ENCODE results near the gene NRSN1.

DNA sequence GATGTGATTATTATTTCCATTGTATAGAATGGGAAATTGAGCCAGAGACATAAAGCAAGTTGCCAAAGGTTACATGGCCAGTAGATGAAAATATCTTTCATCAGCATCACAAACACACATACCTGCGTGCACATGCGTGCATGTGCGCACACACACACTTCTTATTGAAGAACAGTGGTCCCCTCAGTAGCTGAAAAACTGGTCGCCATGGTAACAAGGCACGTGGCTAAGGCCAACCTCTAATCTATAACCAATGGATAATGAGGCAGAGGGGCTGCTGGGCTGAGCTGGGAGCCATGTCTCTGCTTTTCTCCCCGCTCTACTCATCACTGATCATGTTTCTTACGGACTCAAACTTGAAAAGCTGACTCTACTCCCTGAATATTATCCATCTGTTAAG lies 60.3 kb downstream of the NRSN1 start:
- TF ChIP-seq, protein P1, sequence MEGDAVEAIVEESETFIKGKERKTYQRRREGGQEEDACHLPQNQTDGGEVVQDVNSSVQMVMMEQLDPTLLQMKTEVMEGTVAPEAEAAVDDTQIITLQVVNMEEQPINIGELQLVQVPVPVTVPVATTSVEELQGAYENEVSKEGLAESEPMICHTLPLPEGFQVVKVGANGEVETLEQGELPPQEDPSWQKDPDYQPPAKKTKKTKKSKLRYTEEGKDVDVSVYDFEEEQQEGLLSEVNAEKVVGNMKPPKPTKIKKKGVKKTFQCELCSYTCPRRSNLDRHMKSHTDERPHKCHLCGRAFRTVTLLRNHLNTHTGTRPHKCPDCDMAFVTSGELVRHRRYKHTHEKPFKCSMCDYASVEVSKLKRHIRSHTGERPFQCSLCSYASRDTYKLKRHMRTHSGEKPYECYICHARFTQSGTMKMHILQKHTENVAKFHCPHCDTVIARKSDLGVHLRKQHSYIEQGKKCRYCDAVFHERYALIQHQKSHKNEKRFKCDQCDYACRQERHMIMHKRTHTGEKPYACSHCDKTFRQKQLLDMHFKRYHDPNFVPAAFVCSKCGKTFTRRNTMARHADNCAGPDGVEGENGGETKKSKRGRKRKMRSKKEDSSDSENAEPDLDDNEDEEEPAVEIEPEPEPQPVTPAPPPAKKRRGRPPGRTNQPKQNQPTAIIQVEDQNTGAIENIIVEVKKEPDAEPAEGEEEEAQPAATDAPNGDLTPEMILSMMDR (tag by site-specific recombination; IDR thresholded peaks at IDR 0.05): no peak
- TF ChIP-seq, protein P2, sequence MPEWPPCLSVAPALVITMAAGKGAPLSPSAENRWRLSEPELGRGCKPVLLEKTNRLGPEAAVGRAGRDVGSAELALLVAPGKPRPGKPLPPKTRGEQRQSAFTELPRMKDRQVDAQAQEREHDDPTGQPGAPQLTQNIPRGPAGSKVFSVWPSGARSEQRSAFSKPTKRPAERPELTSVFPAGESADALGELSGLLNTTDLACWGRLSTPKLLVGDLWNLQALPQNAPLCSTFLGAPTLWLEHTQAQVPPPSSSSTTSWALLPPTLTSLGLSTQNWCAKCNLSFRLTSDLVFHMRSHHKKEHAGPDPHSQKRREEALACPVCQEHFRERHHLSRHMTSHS (tag by site-specific recombination; IDR thresholded peaks at IDR 0.05): no peak
- TF ChIP-seq, protein P3, sequence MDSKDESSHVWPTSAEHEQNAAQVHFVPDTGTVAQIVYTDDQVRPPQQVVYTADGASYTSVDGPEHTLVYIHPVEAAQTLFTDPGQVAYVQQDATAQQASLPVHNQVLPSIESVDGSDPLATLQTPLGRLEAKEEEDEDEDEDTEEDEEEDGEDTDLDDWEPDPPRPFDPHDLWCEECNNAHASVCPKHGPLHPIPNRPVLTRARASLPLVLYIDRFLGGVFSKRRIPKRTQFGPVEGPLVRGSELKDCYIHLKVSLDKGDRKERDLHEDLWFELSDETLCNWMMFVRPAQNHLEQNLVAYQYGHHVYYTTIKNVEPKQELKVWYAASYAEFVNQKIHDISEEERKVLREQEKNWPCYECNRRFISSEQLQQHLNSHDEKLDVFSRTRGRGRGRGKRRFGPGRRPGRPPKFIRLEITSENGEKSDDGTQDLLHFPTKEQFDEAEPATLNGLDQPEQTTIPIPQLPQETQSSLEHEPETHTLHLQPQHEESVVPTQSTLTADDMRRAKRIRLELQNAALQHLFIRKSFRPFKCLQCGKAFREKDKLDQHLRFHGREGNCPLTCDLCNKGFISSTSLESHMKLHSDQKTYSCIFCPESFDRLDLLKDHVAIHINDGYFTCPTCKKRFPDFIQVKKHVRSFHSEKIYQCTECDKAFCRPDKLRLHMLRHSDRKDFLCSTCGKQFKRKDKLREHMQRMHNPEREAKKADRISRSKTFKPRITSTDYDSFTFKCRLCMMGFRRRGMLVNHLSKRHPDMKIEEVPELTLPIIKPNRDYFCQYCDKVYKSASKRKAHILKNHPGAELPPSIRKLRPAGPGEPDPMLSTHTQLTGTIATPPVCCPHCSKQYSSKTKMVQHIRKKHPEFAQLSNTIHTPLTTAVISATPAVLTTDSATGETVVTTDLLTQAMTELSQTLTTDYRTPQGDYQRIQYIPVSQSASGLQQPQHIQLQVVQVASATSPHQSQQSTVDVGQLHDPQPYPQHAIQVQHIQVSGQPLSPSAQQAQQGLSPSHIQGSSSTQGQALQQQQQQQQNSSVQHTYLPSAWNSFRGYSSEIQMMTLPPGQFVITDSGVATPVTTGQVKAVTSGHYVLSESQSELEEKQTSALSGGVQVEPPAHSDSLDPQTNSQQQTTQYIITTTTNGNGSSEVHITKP (tag by site-specific recombination; IDR thresholded peaks at IDR 0.05): no peak

Measured in HEK293 (cell line).